Embryonic facial prominence (tissue), 1 donor: ENCODE measurements around the gene SERGEF.

Experiments
- DNase-seq: peaks from one replicate; pipeline ENCODE4 v3.0.0-alpha.2; 2016; ENCODE audit errors: extremely low spot score

SERGEF gene

DNA sequence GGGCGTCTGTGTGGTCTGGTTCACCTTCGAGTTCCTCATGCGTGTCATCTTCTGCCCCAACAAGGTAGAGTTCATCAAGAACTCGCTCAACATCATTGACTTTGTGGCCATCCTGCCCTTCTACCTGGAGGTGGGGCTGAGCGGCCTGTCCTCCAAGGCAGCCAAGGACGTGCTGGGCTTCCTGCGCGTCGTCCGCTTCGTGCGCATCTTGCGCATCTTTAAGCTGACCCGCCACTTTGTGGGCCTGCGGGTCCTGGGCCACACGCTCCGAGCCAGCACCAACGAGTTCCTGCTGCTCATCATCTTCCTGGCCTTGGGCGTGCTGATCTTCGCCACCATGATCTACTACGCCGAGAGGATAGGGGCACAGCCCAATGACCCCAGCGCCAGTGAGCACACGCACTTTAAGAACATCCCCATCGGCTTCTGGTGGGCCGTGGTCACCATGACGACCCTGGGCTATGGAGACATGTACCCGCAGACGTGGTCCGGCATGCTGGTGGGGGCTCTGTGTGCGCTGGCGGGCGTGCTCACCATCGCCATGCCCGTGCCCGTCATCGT is 240.9 kb downstream of the SERGEF start:
- no peak for DNase-seq

DNA sequence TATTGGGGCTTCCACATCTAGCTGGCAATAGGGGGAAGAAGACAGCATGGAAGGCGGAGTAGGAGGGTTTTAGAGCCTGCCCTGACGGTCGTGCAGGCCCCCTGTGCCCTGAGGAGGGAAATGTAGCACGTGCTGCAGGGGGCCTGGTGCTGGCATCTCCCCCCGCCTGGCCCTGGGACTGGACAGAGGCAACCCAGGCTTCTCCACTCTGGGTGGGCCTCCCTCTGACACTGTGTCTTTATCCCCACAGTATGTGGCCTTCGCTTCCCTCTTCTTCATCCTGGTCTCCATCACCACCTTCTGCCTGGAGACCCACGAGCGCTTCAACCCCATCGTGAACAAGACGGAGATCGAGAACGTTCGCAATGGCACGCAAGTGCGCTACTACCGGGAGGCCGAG is 241.4 kb downstream of the SERGEF start:
- DNase-seq: no peak

GRCh38 chr11:17770917-17771316 is 241.9 kb downstream of the SERGEF start:
- no peak for DNase-seq

- no peak for DNase-seq
These were observed 242.7 kb downstream of the SERGEF start for GRCh38 chr11:17770048-17770652.

DNA sequence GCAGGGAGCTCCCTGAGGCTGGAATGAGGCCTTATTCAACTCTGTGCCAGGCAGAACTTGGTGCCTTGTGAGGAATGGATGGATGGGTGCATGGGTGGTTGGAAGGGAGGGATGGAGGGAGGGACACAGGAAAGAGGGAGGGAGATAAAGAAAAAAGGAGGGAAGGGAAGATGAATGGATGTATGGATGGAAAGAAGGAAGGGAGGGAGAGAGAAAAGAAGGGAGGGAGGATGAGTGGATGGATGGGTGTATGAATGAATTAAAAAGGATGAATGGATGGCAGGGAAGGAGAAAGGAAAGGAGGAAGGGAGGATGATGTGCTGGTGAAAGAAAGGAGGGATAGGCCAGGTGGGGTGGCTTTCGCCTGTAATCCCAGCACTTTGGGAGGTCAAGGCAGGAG is 243.6 kb downstream of the SERGEF start:
- no peak for DNase-seq

- no peak for DNase-seq
These were observed 244.3 kb downstream of the SERGEF start for GRCh38 chr11:17768547-17768946.

DNA sequence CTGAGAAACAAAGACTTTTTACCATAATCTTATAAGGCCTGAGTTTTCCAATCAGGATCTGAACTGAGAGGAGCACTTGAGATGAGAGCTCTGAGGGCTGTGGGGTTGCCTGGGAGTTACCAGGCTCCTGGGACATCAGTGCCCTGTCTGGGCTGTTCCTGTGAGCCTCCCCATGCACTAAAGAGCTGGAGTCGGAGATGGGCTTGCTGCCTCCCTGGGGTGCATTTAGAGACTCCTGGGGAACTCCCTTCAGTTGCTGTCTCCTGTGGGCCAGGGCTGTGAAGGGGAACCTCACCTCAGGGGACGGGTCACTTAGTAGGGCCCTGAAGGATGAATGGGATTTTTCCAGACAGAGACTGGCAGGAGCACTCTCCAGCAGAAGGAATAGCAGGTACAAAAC is 244.9 kb downstream of the SERGEF start:
- DNase-seq: no peak

DNA sequence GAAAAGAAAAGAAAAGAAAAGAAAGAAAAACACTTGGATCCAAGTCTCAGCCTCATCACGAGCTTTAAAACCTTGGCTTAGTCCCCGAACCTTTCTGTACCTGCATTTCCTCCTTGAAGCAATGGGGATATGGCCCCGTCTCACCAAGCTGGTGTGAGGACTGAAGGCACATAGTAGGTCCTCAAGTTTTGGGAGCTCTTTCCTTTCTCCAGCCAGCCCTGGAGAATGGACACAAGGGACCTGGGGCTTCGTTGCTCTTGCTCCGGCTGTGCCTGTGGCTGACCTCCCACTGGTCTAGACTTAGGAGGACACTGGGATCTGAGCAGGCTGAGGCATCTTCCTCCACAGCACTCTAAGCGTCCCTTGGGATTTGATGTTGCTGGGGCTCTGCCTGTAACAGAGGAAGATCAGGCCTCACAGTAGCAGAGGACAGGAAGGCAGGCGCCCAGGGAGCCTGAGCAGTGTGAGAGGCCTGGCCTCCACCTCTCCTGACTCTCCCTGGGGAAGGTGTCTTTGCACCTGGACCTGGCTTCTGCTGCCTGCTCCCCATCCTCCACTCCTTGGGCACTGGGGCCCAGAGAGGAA is 245.5 kb downstream of the SERGEF start:
- DNase-seq: no peak

GRCh38 chr11:17766590-17766989 is 246.3 kb downstream of the SERGEF start:
- no peak for DNase-seq

DNA sequence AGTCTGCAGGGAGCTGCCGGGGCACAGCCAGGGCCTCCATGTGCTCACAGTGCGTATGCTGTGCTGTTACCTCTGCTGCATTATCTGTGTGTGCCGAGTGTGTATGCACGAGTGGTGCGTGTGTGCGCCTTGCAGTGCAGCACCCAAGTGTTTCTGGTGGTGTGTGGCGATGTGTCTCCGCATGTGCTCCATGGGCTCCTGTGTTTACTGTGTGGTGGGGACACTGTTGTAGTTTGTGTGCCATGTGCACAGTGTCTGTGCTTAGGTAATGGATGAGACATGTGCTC is 246.8 kb downstream of the SERGEF start:
- DNase-seq: no peak

GRCh38 chr11:17765356-17766072 is 247.3 kb downstream of the SERGEF start:
- DNase-seq: no peak

DNA sequence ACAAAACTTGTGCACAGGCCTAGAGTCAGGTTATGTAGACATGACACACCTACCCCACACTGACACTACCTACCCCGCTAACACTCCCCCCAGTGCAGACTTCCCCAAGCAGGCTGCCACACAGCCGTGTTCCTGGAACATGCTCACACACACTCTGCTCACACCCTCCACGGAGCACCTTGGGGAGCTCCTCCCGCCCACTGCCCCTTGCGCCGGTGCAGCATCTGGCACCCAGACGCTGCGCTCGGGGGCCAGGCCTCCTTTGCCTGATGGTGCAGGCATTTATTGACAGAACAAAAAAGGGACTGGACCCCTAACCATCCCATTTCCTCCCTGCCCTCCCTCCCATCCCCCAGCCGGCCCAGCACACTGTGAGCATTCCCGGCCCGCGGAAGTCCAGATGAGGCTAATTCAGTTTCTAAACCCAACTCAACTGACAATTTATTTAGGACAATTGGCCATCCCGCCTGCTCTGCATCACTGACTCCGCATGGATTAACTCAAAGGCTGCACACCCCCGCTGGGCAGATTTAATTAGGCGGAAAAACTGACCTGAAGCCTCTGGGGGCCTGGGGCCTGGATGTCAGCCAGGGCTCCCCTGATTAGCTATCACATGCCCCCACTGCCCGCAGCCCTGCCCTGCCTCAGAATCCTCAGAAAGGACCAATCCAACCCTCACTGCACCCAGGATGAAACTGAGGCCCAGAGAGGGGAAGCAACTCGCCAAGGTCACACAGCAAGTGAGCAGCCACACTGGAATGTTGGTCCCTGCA is 248.2 kb downstream of the SERGEF start:
- DNase-seq: no peak

DNA sequence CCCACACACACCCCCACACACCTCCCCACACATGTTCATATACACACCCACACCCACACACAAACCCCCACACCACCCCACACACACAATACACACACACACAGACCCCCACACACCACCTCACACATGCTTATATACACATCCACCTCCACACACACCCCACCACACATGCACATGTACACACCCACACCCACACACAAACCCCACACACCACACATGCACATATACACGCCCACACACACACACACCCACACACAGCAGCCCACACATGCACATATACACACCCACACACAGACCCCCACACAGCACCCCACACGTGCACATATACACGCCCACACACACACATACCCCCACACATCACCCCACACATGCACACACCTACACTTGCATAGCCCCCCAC is 249.1 kb downstream of the SERGEF start:
- DNase-seq: no peak

DNA sequence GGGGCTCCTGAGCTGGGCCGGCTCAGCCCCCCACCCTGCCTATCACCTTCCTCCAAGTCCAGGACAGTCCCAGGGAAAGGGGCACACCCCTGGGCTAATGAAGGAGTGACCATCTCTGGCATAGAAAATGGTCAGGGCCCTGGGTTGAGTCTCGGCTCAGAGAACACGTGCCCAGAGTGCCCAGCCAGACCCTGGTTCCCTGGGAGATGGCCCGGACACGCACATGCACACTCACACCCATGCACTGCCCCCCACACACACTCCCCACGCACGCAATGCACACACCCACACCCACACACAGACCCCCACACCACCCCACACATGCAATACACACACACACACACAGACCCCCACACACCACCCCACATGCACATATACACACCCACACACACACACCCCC is 249.6 kb downstream of the SERGEF start:
- DNase-seq: no peak

DNA sequence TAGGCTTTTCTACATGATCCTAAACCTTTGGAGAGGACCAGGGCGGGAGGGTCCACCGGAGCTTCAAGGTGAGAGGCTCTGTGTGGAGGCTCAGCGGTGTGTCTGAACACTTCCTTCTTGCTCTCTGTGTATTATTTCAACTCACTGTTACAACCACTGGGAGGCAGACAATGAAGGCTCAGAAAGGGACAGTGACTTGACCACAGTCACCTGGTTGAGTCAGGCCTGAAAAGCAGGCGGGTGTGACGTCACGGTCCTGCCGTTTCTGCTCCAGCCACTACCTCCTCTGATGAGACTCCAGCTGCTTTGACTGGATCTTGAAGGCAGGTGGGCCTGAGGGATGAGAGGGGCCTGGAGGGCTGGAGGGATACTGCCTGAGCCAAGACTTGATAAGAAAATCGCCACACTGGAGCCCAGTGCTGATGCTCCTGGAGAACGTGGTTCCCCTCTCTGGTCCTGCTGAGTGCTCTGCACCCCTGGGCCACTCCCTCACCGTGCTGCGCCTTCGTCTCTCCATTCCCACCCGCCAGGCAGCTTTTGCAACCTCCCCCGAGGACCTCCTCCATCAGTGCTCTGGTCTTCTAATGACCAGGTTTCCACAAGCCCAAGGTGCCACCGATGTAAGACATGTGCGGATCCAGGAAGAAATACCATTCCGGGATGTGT is 250.4 kb downstream of the SERGEF start:
- no peak for DNase-seq

DNA sequence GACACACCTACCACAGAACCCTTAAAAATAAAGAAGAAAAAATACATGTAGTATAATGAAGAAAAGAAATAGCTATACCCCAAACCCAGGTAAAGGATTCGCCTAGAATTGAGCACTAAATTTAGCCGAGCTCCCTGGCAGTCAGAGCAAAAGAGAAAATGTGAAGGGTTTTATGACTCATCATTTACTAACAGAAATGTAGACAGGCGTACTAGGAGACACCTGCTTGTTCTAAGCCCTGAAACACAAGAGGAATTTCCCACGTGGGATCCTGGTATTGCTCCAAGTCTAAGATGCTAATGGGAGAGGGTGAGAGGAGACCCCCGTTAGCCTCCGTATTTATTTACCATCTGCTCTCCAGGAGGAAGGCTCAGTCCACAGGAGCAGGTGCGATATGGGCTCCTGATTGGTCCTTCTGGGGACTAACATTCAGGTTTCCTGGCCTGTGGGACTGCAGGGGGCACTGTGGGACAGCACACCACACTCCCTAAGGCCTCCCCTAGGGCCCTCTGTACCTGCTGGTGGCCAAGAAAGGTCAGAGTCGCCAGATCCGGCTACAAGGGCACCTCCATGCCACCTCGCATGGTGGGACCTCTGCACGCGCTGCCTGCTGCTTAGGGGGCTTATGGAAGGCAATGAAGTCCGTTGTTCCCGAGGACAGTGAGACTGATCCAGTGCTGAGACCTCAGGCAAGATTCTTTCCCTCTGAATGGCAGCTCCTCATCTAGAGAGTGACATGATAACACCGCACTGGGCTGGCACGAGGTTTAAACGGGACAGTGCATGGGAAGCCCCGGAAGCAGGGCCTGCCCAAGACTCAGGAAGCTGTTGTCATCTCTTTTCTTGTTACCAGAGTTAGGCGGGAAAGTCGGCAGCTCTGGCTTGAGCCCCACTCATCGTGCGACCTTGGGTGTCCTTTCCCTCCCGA is 252.5 kb downstream of the SERGEF start:
- no peak for DNase-seq

DNA sequence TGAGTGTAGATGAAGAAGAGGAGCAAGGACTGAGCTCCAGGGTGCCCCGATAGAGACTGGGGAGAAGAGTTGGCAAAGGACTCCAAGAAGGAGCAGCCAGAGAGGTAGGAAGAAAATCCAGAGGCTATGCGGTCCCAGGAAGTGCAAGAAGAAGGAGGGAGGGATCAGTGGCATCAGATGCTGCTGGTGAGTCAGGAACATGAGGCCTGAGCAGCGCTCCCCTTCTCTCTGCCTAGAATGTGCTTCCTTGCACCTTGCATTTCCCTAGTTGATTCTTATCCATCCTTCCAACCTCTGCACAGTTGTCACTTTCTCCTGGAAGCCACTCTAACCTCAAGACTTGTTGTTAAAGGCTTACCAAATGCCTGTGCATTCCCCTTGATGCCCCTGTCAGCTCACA is 257.0 kb downstream of the SERGEF start:
- no peak for DNase-seq

- no peak for DNase-seq
These were observed 259.2 kb downstream of the SERGEF start for GRCh38 chr11:17753641-17754040.

DNA sequence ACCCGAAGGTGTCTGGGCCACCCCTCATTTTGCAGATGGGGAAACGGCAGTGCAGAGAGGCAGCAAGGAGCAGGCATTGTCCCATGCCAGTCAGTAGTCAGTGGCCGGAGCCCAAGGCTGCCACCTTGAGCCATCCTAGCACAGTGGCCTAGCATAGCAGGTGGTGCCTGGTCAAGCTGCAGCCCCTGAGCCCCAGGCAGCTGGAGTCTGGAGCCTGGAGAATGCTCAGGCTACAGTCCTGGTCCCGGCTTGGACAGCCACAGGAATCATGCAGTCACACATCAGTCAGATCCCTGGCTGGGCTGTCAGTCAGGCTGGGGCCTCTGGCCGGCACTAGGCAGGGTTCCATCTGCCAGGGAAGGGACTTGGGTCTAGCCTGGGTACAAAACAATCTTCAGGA is 259.7 kb downstream of the SERGEF start:
- no peak for DNase-seq

- no peak for DNase-seq
These were observed 260.7 kb downstream of the SERGEF start for GRCh38 chr11:17752144-17752543.

DNA sequence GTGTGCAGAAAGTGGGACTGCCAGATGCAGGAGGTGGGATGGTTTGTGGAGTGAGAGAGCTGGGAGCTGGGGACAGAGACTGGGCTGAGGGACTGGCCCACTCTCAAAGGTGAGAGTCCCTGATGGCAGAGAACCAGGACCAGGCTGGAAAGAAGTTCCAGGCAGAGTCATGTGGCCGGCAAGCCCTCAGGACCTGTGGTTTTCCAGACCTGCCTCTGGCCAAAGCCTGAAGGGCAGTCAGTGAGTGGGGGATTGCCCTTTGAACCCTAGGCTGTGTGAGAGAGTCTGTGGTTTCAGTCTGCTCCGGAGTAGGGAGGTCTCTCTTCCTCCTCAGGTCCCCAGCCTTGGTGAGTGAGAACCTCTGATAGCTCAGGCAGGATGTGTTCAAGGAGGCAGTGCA is 261.3 kb downstream of the SERGEF start:
- DNase-seq: no peak
